ENCODE results near the gene ROBO3. TPM values are rescaled to one million over a fixed set of nuclear protein-coding genes. Genes with fewer than 3 reads are reported as not detected.

The ROBO3 gene
- polyA plus RNA-seq, 3 donors from 2014 or later: 2.5 to 3.4 (median 2.8) TPM

GRCh38 chr11:124918950-124919349 is 53.7 kb downstream of the ROBO3 start, which contains the start of gene HEPN1:
Gene HEPN1, plus strand, starts transcription at chr11:124919250.
- no peak for DNase-seq
- Mint-ChIP-seq H3K27me3 (ENCODE audit: low read depth in 3 of 3) (peaks cover 3 to 6% (median 6%) of the 10 kb centered on the region in 3 donors), H3K4me1 (peaks cover 15 to 20% of the 10 kb centered on the region in 2 donors), H3K27ac (peak within 1 kb of the TSS in 2 of 6 donors; percentile 23 to 55), H3K9me3 (no peaks in the 10 kb centered on the region), H3K4me3 (peak within 1 kb of the TSS; percentile 31 to 88 (median 83)), H3K36me3 (no peaks in the 10 kb centered on the region)

- H3K36me3 Mint-ChIP-seq: no peaks in the 10 kb centered on the region
- peak overlapping the region in 1 of 6 donors; percentile 23 for H3K27ac Mint-ChIP-seq
- DNase-seq: no peak
- H3K4me3 Mint-ChIP-seq: peak overlapping the region; percentile 31 to 88 (median 83)
- H3K4me1 Mint-ChIP-seq: peaks cover 15 to 20% of the 10 kb centered on the region in 2 donors
- peaks cover 0 to 6% (median 6%) of the 10 kb centered on the region in 3 donors for H3K27me3 Mint-ChIP-seq (ENCODE audit: low read depth in 3 of 3)
- no peaks in the 10 kb centered on the region for H3K9me3 Mint-ChIP-seq
Measured at GRCh38 chr11:124919898-124920297, 54.7 kb downstream of the ROBO3 start.

GRCh38 chr11:124920356-124920755 is 55.1 kb downstream of the ROBO3 start:
- H3K27ac Mint-ChIP-seq: peak overlapping the region in 5 of 6 donors; percentile 65 to 90 (median 79)

GRCh38 chr11:124920870-124921609 is 55.8 kb downstream of the ROBO3 start:
- H3K36me3 Mint-ChIP-seq: no peaks in the 10 kb centered on the region
- peaks cover 15 to 20% of the 10 kb centered on the region in 2 donors for H3K4me1 Mint-ChIP-seq
- H3K27ac Mint-ChIP-seq: peak overlapping the region in 5 of 6 donors; percentile 65 to 90 (median 79)
- DNase-seq: peak; percentile 89 to 90 (median 89)
- H3K27me3 Mint-ChIP-seq (ENCODE audit: low read depth in 3 of 3): peaks cover 1 to 7% (median 6%) of the 10 kb centered on the region in 3 donors
- peak overlapping the region; percentile 83 to 88 (median 87) for H3K4me3 Mint-ChIP-seq
- no peaks in the 10 kb centered on the region for H3K9me3 Mint-ChIP-seq

More at GRCh38 chr11:124920356-124920755, 55.1 kb downstream of the ROBO3 start:
- no peaks in the 10 kb centered on the region for H3K9me3 Mint-ChIP-seq
- DNase-seq: no peak
- no peaks in the 10 kb centered on the region for H3K36me3 Mint-ChIP-seq
- peak overlapping the region; percentile 83 to 88 (median 87) for H3K4me3 Mint-ChIP-seq
- H3K27me3 Mint-ChIP-seq (ENCODE audit: low read depth in 3 of 3): peaks cover under 1 to 6% (median 6%) of the 10 kb centered on the region in 3 donors
- peaks cover 15 to 20% of the 10 kb centered on the region in 2 donors for H3K4me1 Mint-ChIP-seq

- Mint-ChIP-seq H3K9me3 (no peaks in the 10 kb centered on the region), H3K27ac (no peak overlapping the region), H3K4me1 (peaks cover 15 to 20% of the 10 kb centered on the region in 2 donors), H3K4me3 (peak overlapping the region in 1 of 5 donors; percentile 41), H3K27me3 (ENCODE audit: low read depth in 3 of 3) (peaks cover 1 to 6% (median 5%) of the 10 kb centered on the region in 3 donors), H3K36me3 (no peaks in the 10 kb centered on the region)
- DNase-seq: no peak
Measured at GRCh38 chr11:124922831-124923230, 57.6 kb downstream of the ROBO3 start.

- Mint-ChIP-seq H3K27me3 (ENCODE audit: low read depth in 3 of 3) (peaks cover 1 to 6% (median 6%) of the 10 kb centered on the region in 3 donors), H3K27ac (no peak overlapping the region), H3K9me3 (no peaks in the 10 kb centered on the region), H3K36me3 (no peaks in the 10 kb centered on the region), H3K4me1 (peaks cover 15 to 20% of the 10 kb centered on the region in 2 donors), H3K4me3 (no peak overlapping the region)
- DNase-seq: no peak
Measured at GRCh38 chr11:124923296-124923695, 58.1 kb downstream of the ROBO3 start.

- Mint-ChIP-seq H3K36me3 (no peaks in the 10 kb centered on the region), H3K4me1 (no peaks in the 10 kb centered on the region), H3K9me3 (no peaks in the 10 kb centered on the region), H3K4me3 (no peak overlapping the region), H3K27ac (no peak overlapping the region), H3K27me3 (ENCODE audit: low read depth in 3 of 3) (peaks cover 1 to 6% (median 1%) of the 10 kb centered on the region in 3 donors)
- no peak for DNase-seq
Measured at GRCh38 chr11:124928942-124929665, 63.9 kb downstream of the ROBO3 start.

GRCh38 chr11:124930799-124931198 is 65.6 kb downstream of the ROBO3 start:
- Mint-ChIP-seq H3K36me3 (no peaks in the 10 kb centered on the region), H3K4me1 (no peaks in the 10 kb centered on the region), H3K27ac (no peak overlapping the region), H3K27me3 (ENCODE audit: low read depth in 3 of 3) (peaks cover 0 to 4% (median 3%) of the 10 kb centered on the region in 3 donors), H3K9me3 (peaks cover 0 to under 1% (median 0%) of the 10 kb centered on the region in 6 donors), H3K4me3 (no peak overlapping the region)
- no peak for DNase-seq

Other genes starting within 250 kb of the ROBO3 start
- 10 to 100 TPM; 35.7 to 40.8 (median 36.2) TPM for gene TBRG1, start 242.6 kb upstream of the ROBO3 start, polyA plus RNA-seq
- gene SIAE, start 191.7 kb upstream of the ROBO3 start, polyA plus RNA-seq: 1 to 10 TPM; 1.7 to 2.9 (median 2.6) TPM
- 1 to 10 TPM in 1 of 3 donors, under 1 TPM in 1, not detected in 1; 0.36 to 1.2 TPM for gene SPA17, start 191.5 kb upstream of the ROBO3 start, polyA plus RNA-seq
- gene NRGN, start 125.5 kb upstream of the ROBO3 start, polyA plus RNA-seq: 10 to 100 TPM in 1 of 3 donors, 1 to 10 TPM in 1, under 1 TPM in 1; 0.82 to 11.6 (median 3.0) TPM
- not detected for gene VSIG2, start 113.2 kb upstream of the ROBO3 start, polyA plus RNA-seq
- 1 to 10 TPM in 1 of 3 donors, under 1 TPM in 1, not detected in 1; 0.30 to 4.3 TPM for gene ESAM, start 103.1 kb upstream of the ROBO3 start, polyA plus RNA-seq
- gene MSANTD2, start 65.0 kb upstream of the ROBO3 start, polyA plus RNA-seq: 1 to 10 TPM; 2.8 to 7.2 (median 5.7) TPM
- not detected for gene ROBO4, start 32.4 kb downstream of the ROBO3 start, polyA plus RNA-seq
- gene HEPN1, start 53.8 kb downstream of the ROBO3 start, polyA plus RNA-seq: not detected
- not detected for gene HEPACAM, start 70.6 kb downstream of the ROBO3 start, polyA plus RNA-seq
- 1 to 10 TPM in 2 of 3 donors, under 1 TPM in 1; 0.50 to 2.7 (median 1.6) TPM for gene CCDC15, start 88.8 kb downstream of the ROBO3 start, polyA plus RNA-seq
- gene SLC37A2, start 197.9 kb downstream of the ROBO3 start, polyA plus RNA-seq: 1 to 10 TPM in 1 of 3 donors, under 1 TPM in 2; 0.37 to 2.1 (median 0.61) TPM
- 10 to 100 TPM; 39.9 to 54.9 (median 46.6) TPM for gene TMEM218, start 246.2 kb downstream of the ROBO3 start, polyA plus RNA-seq